GM19099 (cell line): ENCODE results near the gene DOCK2.

ENCODE experiments used
- POLR2A ChIP-seq: IDR thresholded peaks from 3 replicates; pipeline ENCODE4 v1.6.1; 2011; ENCODE audit warnings: low read depth; ENCODE audit not compliant: insufficient read length; ENCODE audit errors: extremely low read depth

The DOCK2 gene

DNA sequence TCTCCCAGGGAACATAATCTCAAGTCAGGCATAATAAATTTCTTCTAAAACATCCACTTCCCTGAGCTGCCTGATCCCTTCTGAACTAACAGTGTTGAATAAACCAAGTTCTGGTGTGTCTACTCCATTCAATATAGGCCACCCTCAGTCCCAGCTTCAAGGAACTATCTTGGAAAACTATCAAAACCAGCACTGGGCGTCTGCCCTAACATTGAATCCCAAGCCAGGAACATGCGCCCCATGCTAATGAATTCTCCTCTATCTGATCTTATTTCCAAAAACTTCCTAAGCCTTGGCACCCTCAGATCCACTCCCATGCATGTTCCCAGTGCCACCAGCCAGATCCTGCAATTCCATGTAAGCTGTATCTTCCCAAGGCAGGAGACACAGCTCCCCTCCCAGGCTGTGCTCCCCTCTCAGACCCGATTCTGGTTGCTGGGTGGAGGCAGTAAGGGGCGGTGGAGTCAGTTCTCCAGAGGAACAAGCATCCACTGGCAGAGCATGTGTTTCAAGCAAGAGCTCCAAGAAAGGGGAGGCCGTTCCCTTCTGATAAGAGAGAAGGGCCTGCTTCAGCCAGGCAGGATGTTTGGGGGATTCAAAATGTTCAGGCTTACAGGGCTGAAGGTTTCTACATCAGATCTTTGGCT, 455.5 kb downstream of the DOCK2 start:
- no peak for TF ChIP-seq POLR2A

- TF ChIP-seq POLR2A: no peak
Observed at GRCh38 chr5:170095646-170096045, 458.6 kb downstream of the DOCK2 start.

DNA sequence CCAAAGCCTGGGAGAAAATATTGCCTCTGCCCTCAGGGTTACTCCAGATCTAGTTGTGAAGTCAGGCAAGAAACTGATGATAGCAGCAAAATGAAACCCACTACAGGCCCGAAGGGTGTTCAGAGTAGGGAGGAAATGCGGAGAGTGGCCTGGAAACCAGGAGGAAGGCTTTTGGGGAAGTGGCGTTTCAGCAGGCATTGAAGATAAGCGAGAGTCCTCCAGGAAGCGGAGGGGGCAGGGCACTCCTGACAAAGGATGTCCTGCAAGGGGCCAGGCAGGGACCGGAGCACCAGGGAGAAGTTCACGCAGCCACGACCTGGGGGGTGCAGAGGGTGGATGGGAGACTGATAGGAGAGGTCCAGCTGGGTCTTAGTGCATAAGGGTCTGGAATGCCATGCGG, 460.9 kb downstream of the DOCK2 start:
- TF ChIP-seq POLR2A: no peak

GRCh38 chr5:170100066-170100943, 463.2 kb downstream of the DOCK2 start:
- TF ChIP-seq POLR2A: no peak

DNA sequence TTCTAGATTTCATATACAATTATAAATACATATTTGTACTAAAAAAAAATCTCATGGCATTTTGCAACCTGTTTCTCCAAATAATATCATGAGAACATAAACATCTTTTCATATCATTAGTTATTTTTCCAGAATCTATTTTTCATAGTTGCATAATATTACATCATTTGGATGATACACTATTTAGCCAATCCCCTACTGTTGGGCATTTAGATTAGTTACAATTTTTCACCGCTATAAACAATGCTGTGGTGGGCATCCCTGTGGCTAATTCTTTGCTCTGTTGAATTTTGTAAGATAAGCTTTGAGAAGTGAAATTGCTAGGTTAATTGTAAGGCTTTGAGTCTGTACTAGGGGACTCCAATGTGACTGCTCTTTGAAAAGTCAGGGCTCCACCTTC, 466.4 kb downstream of the DOCK2 start:
- TF ChIP-seq POLR2A: no peak

DNA sequence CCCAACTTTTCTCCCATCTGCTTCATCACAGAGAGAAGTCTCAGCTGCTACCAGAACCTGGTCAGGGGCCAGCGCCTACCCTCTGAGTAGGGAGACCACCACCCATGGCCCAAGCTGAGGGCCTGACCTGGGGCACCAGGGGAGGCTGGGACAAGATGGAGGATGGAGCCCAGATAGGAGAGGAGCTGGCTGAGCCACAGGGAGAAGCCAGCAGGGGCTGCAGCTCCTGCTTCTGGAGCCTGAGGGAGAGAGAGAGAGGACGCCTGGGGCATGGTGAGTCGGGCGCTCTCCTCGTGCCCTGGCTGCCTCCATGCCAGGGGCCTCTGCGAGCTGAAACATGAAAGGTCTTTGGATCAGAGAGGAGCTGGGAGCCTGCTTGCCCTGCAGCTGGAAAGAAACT, 467.2 kb downstream of the DOCK2 start:
- no peak for TF ChIP-seq POLR2A

GRCh38 chr5:170104710-170105109, 467.6 kb downstream of the DOCK2 start:
- no peak for TF ChIP-seq POLR2A

DNA sequence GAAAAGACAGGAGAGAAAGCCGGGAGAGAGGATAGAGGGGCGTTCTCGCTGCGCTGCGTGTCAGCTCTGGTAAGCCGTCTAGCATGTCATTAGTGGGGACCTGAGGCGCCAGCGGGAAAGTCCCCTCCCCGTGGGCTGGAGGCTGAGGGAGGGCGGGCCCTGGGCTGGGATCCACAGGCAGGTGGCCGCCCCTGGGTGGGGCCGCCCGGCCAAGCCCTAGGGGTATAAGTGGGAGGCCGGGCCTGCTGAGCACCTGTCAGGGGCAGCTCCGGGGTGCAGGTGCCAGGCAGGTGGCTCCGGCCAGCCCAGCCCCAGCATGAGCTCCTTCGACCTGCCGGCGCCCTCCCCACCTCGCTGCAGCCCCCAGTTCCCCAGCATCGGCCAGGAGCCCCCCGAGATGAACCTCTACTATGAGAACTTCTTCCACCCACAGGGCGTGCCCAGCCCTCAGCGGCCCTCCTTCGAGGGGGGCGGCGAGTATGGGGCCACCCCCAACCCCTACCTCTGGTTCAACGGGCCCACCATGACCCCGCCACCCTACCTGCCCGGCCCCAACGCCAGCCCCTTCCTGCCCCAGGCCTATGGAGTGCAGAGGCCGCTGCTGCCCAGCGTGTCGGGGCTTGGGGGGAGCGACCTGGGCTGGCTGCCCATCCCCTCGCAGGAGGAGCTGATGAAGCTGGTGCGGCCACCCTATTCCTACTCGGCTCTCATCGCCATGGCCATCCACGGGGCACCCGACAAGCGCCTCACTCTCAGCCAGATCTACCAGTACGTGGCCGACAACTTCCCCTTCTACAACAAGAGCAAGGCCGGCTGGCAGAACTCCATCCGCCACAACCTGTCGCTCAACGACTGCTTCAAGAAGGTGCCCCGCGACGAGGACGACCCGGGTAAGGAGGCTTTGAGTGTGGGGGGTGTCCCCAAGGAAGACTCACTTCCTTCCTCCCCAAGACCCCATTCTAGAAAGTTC, 468.9 kb downstream of the DOCK2 start, which contains the start of gene FOXI1:
FOXI1 (plus strand) TSS at position 256 of the 970 bp plus-strand sequence; CDS start at position 317, 61 bp downstream.
- TF ChIP-seq POLR2A: no peak

- no peak for TF ChIP-seq POLR2A
Observed at GRCh38 chr5:170107674-170108073, 470.6 kb downstream of the DOCK2 start.

DNA sequence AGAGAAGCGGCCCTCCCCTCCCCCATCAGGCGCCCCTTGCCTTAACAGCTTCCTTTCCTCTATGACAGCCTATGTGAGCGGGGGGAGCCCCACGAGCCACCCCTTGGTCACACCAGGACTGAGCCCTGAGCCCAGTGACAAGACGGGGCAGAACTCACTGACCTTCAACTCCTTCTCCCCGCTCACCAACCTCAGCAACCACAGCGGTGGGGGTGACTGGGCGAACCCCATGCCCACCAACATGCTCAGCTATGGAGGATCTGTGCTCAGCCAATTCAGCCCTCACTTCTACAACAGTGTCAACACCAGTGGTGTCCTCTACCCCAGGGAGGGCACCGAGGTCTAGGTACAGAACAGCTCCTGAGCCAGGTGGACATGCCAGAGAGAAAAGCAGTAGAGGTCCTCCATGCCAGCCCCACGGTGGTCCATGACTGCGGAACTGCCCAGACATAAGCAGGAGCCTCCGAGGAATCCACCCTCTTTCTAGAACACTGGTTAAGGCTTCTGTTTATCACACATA, 471.3 kb downstream of the DOCK2 start:
- no peak for TF ChIP-seq POLR2A

DNA sequence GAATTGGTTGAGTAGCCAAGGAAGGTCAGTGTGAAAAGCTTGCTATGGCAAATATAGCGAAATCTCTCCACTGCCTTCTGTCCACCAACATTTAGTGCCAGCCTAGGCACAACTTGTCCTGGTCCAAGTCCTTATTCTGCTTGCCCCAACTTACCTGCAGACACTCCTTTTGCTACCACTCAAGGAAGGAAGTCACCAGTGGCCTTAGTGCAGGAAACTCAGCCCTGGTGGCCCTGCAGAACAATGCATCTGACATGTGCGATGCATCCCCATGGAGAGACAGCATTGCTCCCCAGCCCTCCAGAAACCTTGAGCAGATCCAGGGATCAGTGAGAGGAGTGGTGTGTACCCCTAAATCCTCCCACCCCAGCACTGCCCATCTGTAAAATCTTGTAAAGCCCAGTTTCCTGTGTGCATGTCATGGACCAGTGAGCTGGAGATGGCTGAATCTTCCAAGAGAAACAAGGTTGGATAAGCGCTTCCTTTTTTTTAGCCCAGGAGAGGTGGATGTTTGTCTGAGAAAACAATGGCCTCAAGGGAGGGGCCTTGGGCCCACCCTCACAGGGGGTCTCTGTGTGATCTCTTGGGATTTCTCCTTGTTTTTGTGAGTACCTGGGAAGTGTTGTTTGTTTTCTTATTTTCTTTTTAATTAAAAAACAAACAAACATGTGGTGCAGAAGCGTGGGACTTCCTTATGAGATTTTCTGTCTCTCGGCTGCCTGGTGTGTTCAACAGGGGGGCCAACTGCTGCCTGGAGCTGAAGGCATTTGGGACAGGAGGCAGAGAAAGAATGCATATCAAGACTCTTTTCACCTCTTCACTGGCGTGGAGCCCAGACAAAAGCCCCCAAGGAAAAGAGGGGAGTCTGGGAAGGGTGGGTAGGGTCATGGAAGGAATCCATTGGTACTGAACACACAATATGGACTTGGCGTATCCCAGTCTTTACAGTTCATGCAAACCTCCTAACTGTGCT, 472.3 kb downstream of the DOCK2 start:
- TF ChIP-seq POLR2A: no peak

GRCh38 chr5:170110403-170111087, 473.5 kb downstream of the DOCK2 start:
- TF ChIP-seq POLR2A: no peak
